Activated naive CD4-positive, alpha-beta T cell (primary cell): ENCODE data around the gene BCLAF1.

Source experiments
- DNase-seq, 4 experiments: peaks; one replicate each; lab custom pipeline; 2025; lab: John Stamatoyannopoulos, UW

The BCLAF1 gene

GRCh38 chr6:136289579-136290409 is at the start of gene BCLAF1:
Gene BCLAF1, minus strand, starts transcription at chr6:136289846. Its CDS starts 9,980 bp downstream, at chr6:136279866.
- peak; percentile 97 to 99 (median 98) for DNase-seq

- no peak for DNase-seq
Measured at GRCh38 chr6:136338486-136338885, 48.8 kb upstream of the BCLAF1 start.

- DNase-seq = no peak
Measured at GRCh38 chr6:136337606-136338005, 48.0 kb upstream of the BCLAF1 start.

- DNase-seq = no peak
Measured at GRCh38 chr6:136337121-136337520, 47.5 kb upstream of the BCLAF1 start.

GRCh38 chr6:136335736-136336363 is 46.2 kb upstream of the BCLAF1 start:
- no peak for DNase-seq

- DNase-seq = no peak
Measured at GRCh38 chr6:136334853-136335252, 45.2 kb upstream of the BCLAF1 start.

GRCh38 chr6:136334465-136334846 is 44.8 kb upstream of the BCLAF1 start:
- DNase-seq = no peak

GRCh38 chr6:136333824-136334464 is 44.3 kb upstream of the BCLAF1 start:
- no peak for DNase-seq

GRCh38 chr6:136331461-136331860 is 41.8 kb upstream of the BCLAF1 start:
- DNase-seq = no peak

- DNase-seq = no peak
Measured at GRCh38 chr6:136330634-136331033, 41.0 kb upstream of the BCLAF1 start.

- DNase-seq = no peak
Measured at GRCh38 chr6:136326038-136326553, 36.5 kb upstream of the BCLAF1 start.

- no peak for DNase-seq
Measured at GRCh38 chr6:136324686-136325380, 35.2 kb upstream of the BCLAF1 start.

- no peak for DNase-seq
Measured at GRCh38 chr6:136323431-136324112, 33.9 kb upstream of the BCLAF1 start.

GRCh38 chr6:136319732-136320131 is 30.1 kb upstream of the BCLAF1 start:
- no peak for DNase-seq

- no peak for DNase-seq
Measured at GRCh38 chr6:136318676-136319075, 29.0 kb upstream of the BCLAF1 start.

- no peak for DNase-seq
Measured at GRCh38 chr6:136317971-136318370, 28.3 kb upstream of the BCLAF1 start.

- peak in 2 of 4 experiments; percentile 26 to 27 for DNase-seq
Measured at GRCh38 chr6:136317021-136317694, 27.5 kb upstream of the BCLAF1 start.

- no peak for DNase-seq
Measured at GRCh38 chr6:136315594-136315993, 25.9 kb upstream of the BCLAF1 start.

GRCh38 chr6:136312975-136313374 is 23.3 kb upstream of the BCLAF1 start:
- DNase-seq = no peak

- DNase-seq = no peak
Measured at GRCh38 chr6:136309729-136310311, 20.2 kb upstream of the BCLAF1 start.

- DNase-seq = no peak
Measured at GRCh38 chr6:136309171-136309570, 19.5 kb upstream of the BCLAF1 start.
